Kidney epithelial cell (primary cell): ENCODE measurements around the gene TCF7L2. TPM values are rescaled to one million over a fixed set of nuclear protein-coding genes. Genes with fewer than 3 reads are reported as not detected.

Source experiments
- DNase-seq: peaks from one replicate; pipeline ENCODE4 v3.0.0-alpha.2; 2010; ENCODE audit warnings: low read depth
- H3K27me3 ChIP-seq: 2 replicates; pipeline ENCODE4 v1.6.0; 2011; ENCODE audit warnings: low read length; ENCODE audit not compliant: control insufficient read depth, insufficient read depth
- H3K36me3 ChIP-seq: 2 replicates; pipeline ENCODE4 v1.5.1; 2011; ENCODE audit warnings: low read length; ENCODE audit not compliant: control insufficient read depth, insufficient read depth
- H3K4me3 ChIP-seq: 2 replicates; pipeline ENCODE4 v1.5.1; 2011; ENCODE audit warnings: low read depth, mild to moderate bottlenecking, control low read depth, low read length
- CTCF ChIP-seq: IDR thresholded peaks from 2 replicates; pipeline ENCODE4 v1.5.1; 2011; ENCODE audit warnings: mild to moderate bottlenecking, moderate library complexity, low read length, control low read depth, inconsistent platforms; ENCODE audit not compliant: insufficient read depth, poor library complexity, severe bottlenecking
- total RNA-seq: library from RNA; depleted of rRNA; stranded (reverse); fragments of >200 nt; gene quantifications from 2 replicates; pipeline ENCODE4 v1.2.3, GENCODE V29; 2015

The TCF7L2 gene
- total RNA-seq, 1 donor from 2014 or later = 3.4 TPM

DNA sequence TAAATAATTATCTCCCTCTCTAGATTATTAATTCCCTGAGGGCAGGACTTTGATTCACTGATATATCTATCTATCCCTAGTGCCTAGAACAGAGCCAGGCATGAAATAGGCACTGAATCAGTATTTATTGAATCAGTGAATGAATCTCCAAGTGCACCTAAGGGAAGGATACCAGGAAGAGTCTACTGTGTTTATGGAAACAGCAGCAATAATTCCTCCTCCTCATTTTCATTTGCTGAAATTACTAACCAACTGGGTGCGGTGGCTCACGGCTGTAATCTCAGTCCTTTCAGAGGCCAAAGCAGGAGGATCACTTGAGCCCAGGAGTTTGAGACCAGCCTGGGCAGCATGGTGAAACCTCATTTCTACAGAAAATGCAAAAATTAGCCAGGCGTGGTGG lies 161.2 kb downstream of the TCF7L2 start:
- H3K4me3 ChIP-seq = no peak overlapping the region
- no peak for DNase-seq
- H3K36me3 ChIP-seq = no peaks in the 10 kb centered on the region
- TF ChIP-seq CTCF = no peak
- H3K27me3 ChIP-seq = no peaks in the 10 kb centered on the region

- DNase-seq = no peak
- Histone ChIP-seq H3K27me3 (no peaks in the 10 kb centered on the region), H3K36me3 (no peaks in the 10 kb centered on the region), H3K4me3 (no peak overlapping the region)
- TF ChIP-seq CTCF = no peak
Measured at GRCh38 chr10:113111900-113112853, 162.1 kb downstream of the TCF7L2 start.

DNA sequence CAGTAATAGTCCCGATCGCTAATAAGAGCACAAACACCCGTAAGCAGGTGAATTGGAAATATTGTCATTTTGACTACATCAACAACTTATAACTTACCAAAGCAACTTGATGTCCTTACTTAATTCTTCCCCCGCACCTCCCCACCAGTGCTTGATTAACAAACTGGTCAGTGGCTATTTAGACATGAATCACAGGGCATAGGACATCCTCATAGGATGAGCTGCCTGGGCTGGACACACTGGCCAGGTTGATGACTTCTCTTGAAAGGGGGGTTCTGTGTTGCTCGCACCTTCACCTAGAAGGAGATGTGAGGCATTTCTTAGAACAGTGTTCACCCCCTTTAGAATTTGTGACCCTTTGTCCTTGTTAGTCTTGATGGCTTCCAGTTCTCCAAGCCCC lies 163.2 kb downstream of the TCF7L2 start:
- DNase-seq = no peak
- TF ChIP-seq CTCF = no peak
- Histone ChIP-seq H3K4me3 (no peak overlapping the region), H3K27me3 (no peaks in the 10 kb centered on the region), H3K36me3 (no peaks in the 10 kb centered on the region)

DNA sequence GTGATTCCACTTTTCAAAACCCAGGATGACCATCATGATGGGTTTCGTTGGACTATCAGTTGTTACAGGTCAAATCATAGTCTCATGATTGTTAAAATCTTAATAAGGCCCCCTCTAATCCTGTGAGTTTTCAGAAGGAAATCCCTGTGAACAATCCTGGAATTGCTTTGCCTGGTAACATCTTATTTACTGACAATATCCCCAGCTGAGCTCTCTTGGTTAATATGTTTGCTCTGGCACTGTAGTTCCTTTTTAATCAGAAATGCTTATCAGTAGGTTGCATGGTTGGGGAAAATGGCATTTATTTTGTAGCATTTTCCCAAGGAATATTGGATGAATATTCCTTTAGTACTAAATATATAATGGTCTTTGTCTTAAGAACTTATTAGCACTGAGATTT lies 163.9 kb downstream of the TCF7L2 start:
- Histone ChIP-seq H3K4me3 (no peak overlapping the region), H3K36me3 (no peaks in the 10 kb centered on the region), H3K27me3 (no peaks in the 10 kb centered on the region)
- TF ChIP-seq CTCF = no peak
- no peak for DNase-seq

DNA sequence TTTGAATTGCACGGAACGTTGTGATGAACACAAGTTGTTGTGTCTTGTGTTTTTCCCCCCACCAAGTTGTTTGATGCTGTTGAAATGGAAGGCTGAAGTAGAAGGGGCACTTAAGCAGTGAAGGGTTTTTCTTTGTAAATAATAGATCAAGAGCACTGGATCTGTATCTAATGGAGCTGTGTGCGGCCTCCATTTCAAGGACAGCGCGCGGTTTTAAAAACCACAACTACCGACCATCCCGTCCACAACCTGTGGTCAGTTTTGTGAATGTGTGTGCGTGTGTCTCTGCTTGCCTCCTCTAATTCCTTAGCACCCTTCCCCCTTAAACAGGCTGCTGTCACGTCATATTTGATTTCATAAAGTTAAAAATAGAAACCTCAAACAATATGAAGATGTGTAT lies 165.5 kb downstream of the TCF7L2 start:
- no peak for TF ChIP-seq CTCF
- no peaks in the 10 kb centered on the region for H3K36me3 ChIP-seq
- DNase-seq = no peak
- H3K27me3 ChIP-seq = no peaks in the 10 kb centered on the region
- H3K4me3 ChIP-seq = no peak overlapping the region
